Activated naive CD4-positive, alpha-beta T cell treated with anti-CD3 and anti-CD28 coated beads, Interleukin-2, amount 50 U/mL, for 72 hours (primary cell): ENCODE results near the gene AMH. TPM values are rescaled to one million over a fixed set of nuclear protein-coding genes. Genes with fewer than 3 reads are reported as not detected.
A peak's percentile ranks its signal among the peaks of the same experiment; 100 is the strongest.

Source experiments
- ATAC-seq, 2 donors: fragments of 150-1000 bp; cut with Tn5 transposase; 2 replicates each; pipeline ENCODE4 v1.10.0; 2021; ENCODE audit warnings: mild to moderate bottlenecking in 2 of 2, moderate library complexity in 2 of 2
- DNase-seq, 2 donors: peaks; one replicate each; pipeline ENCODE4 v3.0.0; 2021 to 2022; ENCODE audit warnings: low spot score in 2 of 2
- H3K27ac Mint-ChIP-seq, 2 donors: one replicate each; pipeline ENCODE4 v1.8.0; 2022; ENCODE audit warnings: mild to moderate bottlenecking in 2 of 2, mixed read lengths in 2 of 2
- H3K36me3 Mint-ChIP-seq, 2 donors: one replicate each; pipeline ENCODE4 v1.8.0; 2022; ENCODE audit warnings: mixed read lengths in 2 of 2
- H3K9me3 Mint-ChIP-seq, 2 donors: one replicate each; pipeline ENCODE4 v1.8.0; 2022; ENCODE audit warnings: mixed read lengths in 2 of 2
- total RNA-seq, 2 donors: library from RNA; stranded (reverse); gene quantifications; one replicate each; pipeline ENCODE4 v1.2.3, GENCODE V29; 2022

The AMH gene
- total RNA-seq, 2 donors from 2014 or later, result 1.9 to 2.9 TPM

GRCh38 chr19:2251106-2252054 is 2.3 kb downstream of the AMH start:
- no peak for DNase-seq
- ATAC-seq, result peak; percentile 10 to 11
- Mint-ChIP-seq H3K36me3 (no peaks in the 10 kb centered on the region), H3K27ac (no peak overlapping the region), H3K9me3 (no peaks in the 10 kb centered on the region)

- ATAC-seq (no peak), DNase-seq (no peak)
- no peaks in the 10 kb centered on the region for H3K36me3 Mint-ChIP-seq
- peak overlapping the region in 1 of 2 donors; percentile 29 for H3K27ac Mint-ChIP-seq
- no peaks in the 10 kb centered on the region for H3K9me3 Mint-ChIP-seq
These were observed 3.1 kb downstream of the AMH start for GRCh38 chr19:2252055-2252796.

- Mint-ChIP-seq H3K9me3 (no peaks in the 10 kb centered on the region), H3K36me3 (no peaks in the 10 kb centered on the region), H3K27ac (peak overlapping the region in 1 of 2 donors; percentile 29)
- no peak for DNase-seq
- ATAC-seq, result no peak
These were observed 3.6 kb downstream of the AMH start for GRCh38 chr19:2252797-2253105.

GRCh38 chr19:2253106-2254063 is 4.3 kb downstream of the AMH start:
- ATAC-seq (peak in 1 of 2 donors; percentile 30), DNase-seq (peak in 1 of 2 donors; percentile 58)
- Mint-ChIP-seq H3K9me3 (no peaks in the 10 kb centered on the region), H3K36me3 (no peaks in the 10 kb centered on the region), H3K27ac (no peak overlapping the region)

- no peaks in the 10 kb centered on the region for H3K36me3 Mint-ChIP-seq
- DNase-seq, result no peak
- no peaks in the 10 kb centered on the region for H3K9me3 Mint-ChIP-seq
- H3K27ac Mint-ChIP-seq, result no peak overlapping the region
- ATAC-seq, result no peak
These were observed 5.1 kb downstream of the AMH start for GRCh38 chr19:2254064-2254872.

GRCh38 chr19:2255112-2255845 is 6.2 kb downstream of the AMH start:
- no peak for ATAC-seq
- Mint-ChIP-seq H3K27ac (no peak overlapping the region), H3K36me3 (no peaks in the 10 kb centered on the region), H3K9me3 (no peaks in the 10 kb centered on the region)
- DNase-seq, result no peak

- Mint-ChIP-seq H3K36me3 (no peaks in the 10 kb centered on the region), H3K27ac (peak within 1 kb of the TSS; percentile 89 to 96), H3K9me3 (no peaks in the 10 kb centered on the region)
- ATAC-seq (no peak), DNase-seq (no peak)
These were observed 7.0 kb downstream of the AMH start, which contains the start of gene JSRP1 for GRCh38 chr19:2255982-2256685. Gene JSRP1 (minus strand): TSS chr19:2256417. CDS start chr19:2255314, 1,103 bp downstream.

GRCh38 chr19:2259336-2259735 is 10.2 kb downstream of the AMH start:
- H3K27ac Mint-ChIP-seq, result peak overlapping the region in 1 of 2 donors; percentile 89
- H3K9me3 Mint-ChIP-seq, result no peaks in the 10 kb centered on the region
- ATAC-seq, result no peak

GRCh38 chr19:2260341-2260805 is 11.2 kb downstream of the AMH start:
- peak overlapping the region in 1 of 2 donors; percentile 65 for H3K27ac Mint-ChIP-seq
- no peaks in the 10 kb centered on the region for H3K9me3 Mint-ChIP-seq
- DNase-seq (no peak), ATAC-seq (no peak)
- H3K36me3 Mint-ChIP-seq, result no peaks in the 10 kb centered on the region

More at GRCh38 chr19:2259336-2259735, 10.2 kb downstream of the AMH start:
- H3K36me3 Mint-ChIP-seq, result no peaks in the 10 kb centered on the region
- no peak for DNase-seq

GRCh38 chr19:2261438-2262172 is 12.5 kb downstream of the AMH start:
- ATAC-seq (peak in 1 of 2 donors; percentile 43), DNase-seq (peak in 1 of 2 donors; percentile 64)
- Mint-ChIP-seq H3K9me3 (no peaks in the 10 kb centered on the region), H3K36me3 (no peaks in the 10 kb centered on the region), H3K27ac (no peak overlapping the region)

- Mint-ChIP-seq H3K27ac (peak overlapping the region; percentile 71 to 72), H3K9me3 (no peaks in the 10 kb centered on the region), H3K36me3 (peaks cover under 1 to 2% of the 10 kb centered on the region in 2 donors)
- peak in 1 of 2 donors; percentile 63 for DNase-seq
- ATAC-seq, result peak in 1 of 2 donors; percentile 22
These were observed 17.3 kb downstream of the AMH start for GRCh38 chr19:2266183-2266993.

- peak overlapping the region in 1 of 2 donors; percentile 88 for H3K27ac Mint-ChIP-seq
- ATAC-seq (no peak), DNase-seq (no peak)
- H3K9me3 Mint-ChIP-seq, result no peaks in the 10 kb centered on the region
- H3K36me3 Mint-ChIP-seq, result peaks cover 6 to 13% of the 10 kb centered on the region in 2 donors
These were observed 19.3 kb downstream of the AMH start for GRCh38 chr19:2268480-2268830.

- no peaks in the 10 kb centered on the region for H3K9me3 Mint-ChIP-seq
- H3K27ac Mint-ChIP-seq, result peak overlapping the region; percentile 75 to 88
- H3K36me3 Mint-ChIP-seq, result peaks cover 8 to 17% of the 10 kb centered on the region in 2 donors
- DNase-seq (no peak), ATAC-seq (no peak)
These were observed 19.7 kb downstream of the AMH start for GRCh38 chr19:2268861-2269243.
